ENCODE data around the gene ARHGAP4.

DNA sequence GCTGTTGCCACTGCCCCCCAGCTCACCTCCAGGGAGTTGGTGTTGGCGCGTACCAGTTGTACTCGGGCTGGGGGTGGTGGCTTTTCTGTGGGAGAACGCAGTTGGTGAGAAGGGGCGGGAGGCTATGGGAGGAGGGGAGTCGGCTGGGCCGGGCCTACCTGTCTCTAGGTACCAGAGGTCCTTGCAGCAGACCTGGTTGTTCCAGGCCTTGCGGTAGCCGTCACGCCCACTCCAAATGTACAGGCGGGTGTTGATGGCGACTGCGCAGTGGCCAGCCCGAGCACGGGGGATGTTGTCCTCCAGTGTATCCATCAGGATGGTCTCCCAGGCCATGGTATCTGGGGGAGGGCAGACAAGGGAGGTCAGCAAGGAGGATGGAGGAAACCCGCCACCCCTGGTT lies 34.0 kb upstream of the ARHGAP4 start:
- no peak for TF ChIP-seq EP300 (IDR thresholded peaks at IDR 0.05; ENCODE audit: low read depth)
- TF ChIP-seq, protein P1, sequence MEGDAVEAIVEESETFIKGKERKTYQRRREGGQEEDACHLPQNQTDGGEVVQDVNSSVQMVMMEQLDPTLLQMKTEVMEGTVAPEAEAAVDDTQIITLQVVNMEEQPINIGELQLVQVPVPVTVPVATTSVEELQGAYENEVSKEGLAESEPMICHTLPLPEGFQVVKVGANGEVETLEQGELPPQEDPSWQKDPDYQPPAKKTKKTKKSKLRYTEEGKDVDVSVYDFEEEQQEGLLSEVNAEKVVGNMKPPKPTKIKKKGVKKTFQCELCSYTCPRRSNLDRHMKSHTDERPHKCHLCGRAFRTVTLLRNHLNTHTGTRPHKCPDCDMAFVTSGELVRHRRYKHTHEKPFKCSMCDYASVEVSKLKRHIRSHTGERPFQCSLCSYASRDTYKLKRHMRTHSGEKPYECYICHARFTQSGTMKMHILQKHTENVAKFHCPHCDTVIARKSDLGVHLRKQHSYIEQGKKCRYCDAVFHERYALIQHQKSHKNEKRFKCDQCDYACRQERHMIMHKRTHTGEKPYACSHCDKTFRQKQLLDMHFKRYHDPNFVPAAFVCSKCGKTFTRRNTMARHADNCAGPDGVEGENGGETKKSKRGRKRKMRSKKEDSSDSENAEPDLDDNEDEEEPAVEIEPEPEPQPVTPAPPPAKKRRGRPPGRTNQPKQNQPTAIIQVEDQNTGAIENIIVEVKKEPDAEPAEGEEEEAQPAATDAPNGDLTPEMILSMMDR (IDR thresholded peaks at IDR 0.05): no peak
